GM18861 (cell line): ENCODE data around the gene ANAPC2.

Experiments
- ATAC-seq: cut with Tn5 transposase; IDR thresholded peaks from one replicate; pipeline ENCODE4 v1.9.1; 2021; ENCODE audit not compliant: unreplicated experiment

Gene ANAPC2

DNA sequence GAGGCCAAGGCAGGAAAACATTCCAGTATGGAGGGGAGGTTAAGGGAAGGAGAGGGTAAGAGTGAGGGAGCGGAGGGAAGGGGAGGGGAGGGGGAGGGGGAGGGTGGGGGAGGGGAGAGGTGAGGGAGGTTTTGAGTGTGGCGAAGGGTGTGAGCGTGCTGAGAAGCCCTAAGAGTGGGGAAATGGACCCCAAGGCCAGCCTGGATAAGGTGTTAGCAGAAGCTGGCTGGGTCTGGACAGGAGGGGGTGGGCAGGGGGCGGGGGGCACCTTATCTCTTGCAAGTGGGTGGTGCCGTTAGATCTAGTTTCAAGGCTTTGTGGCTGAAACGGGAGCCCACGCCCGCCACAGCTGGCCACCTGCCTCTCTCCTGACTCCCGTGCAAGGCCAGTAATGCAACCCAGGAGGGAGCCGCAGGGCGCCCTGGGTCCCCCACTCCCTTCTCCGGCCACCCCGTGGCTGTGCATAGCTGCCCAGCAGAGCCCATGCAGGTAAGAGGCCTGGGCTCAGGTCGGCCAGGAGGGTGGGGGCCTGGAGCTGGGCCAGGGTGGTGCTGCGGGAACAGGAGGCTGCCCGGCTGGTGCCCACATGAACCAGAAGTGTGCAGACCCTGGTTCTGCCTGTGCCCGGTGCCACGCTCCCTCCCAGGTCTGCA, 39.6 kb upstream of the ANAPC2 start:
- no peak for ATAC-seq

DNA sequence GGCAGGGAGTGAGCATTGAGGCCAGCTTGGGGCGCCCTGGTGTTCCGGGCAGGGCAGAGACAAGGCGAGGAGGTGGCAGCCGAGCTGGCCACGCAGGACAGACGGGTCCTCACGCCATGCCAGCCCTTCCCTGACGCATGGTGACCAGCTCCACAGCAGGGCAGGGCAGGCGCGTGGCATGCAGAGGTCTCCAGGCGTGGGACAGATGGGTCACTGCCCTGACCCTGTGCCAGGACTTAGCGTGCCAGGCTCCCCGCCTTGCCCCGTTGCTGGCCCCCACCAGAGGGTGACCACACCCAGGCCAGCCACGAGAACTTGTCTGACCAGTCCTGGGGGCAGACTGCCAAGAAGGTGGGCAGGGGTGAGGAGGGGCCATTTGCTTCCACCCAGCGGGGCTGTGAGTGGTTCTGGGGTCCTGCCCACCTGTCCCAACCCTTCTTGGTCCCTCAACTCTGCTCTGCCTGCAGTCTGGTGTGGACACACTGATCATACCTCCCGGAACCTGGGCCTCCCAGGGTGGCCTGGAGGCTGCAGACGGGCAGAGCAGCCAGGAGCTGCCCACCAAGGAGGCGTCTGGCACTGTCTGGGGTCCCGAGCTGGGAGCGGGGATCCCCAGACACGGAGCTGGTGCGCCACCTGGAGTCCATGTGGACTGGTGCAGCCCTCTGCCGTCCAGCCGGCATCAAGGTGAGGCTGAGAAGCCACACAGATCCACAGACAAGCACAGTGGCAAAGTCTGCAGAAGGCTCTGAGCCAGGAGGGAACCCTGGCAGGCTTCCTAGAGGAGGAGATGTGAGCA, 38.9 kb upstream of the ANAPC2 start, which contains the start of gene RNF224:
Gene RNF224, plus strand, starts transcription at position 449 of the 799 bp plus-strand sequence. CDS start 834 bp downstream, outside the sequence.
- ATAC-seq = no peak

DNA sequence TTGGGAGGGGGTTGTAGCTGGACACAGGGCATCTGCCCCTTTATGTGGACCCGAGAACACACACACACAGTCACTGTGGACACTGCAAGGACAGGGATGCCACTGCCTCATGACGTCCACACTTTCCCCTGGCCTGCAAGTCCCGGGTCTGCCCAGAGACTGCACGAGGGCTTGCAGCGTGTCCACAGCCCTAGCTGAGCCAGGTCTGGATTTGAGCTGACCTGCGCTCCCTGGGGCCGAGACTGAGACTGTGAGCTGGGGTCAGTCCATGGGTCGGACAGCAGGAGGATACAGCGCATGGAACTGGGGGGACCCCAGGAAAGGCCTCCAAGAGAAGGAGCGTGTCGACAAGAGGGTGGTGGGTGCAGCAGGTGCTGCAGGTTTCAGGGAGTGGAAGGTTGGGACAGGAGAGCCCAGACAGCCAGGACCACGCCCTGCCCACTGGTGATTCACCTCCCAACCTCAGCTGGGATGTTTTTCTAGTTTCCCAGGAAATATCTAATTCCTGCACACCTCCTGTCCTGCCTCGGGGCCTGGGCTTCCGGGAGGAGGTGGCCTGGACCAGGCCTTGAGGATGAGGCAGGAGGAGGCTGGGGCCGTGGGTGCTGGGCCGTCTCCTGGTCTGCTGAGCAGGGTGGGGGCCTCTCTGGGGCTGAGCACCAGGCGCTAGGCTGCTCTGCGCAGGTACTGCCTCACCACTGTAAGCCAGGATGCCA, 38.1 kb upstream of the ANAPC2 start:
- no peak for ATAC-seq

DNA sequence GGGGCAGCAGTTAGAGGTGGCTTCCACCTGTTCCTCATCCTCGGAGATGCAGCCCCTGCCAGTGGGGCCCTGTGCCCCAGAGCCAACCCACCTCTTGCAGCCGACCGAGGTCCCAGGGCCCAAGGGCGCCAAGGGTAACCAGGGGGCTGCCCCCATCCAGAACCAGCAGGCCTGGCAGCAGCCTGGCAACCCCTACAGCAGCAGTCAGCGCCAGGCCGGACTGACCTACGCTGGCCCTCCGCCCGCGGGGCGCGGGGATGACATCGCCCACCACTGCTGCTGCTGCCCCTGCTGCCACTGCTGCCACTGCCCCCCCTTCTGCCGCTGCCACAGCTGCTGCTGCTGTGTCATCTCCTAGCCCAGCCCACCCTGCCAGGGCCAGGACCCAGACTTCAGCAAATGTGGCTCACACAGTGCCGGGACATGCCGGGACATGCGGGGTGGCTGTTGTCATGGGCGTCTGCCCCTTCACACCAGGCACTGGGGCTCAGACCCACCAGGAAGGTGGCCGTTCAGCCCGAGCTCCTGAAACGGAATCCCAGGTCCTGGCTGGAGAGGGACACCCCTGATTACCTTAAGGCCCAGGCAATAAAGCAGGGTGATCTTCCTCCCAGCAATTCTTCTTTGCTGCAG, 37.5 kb upstream of the ANAPC2 start:
- ATAC-seq = no peak

DNA sequence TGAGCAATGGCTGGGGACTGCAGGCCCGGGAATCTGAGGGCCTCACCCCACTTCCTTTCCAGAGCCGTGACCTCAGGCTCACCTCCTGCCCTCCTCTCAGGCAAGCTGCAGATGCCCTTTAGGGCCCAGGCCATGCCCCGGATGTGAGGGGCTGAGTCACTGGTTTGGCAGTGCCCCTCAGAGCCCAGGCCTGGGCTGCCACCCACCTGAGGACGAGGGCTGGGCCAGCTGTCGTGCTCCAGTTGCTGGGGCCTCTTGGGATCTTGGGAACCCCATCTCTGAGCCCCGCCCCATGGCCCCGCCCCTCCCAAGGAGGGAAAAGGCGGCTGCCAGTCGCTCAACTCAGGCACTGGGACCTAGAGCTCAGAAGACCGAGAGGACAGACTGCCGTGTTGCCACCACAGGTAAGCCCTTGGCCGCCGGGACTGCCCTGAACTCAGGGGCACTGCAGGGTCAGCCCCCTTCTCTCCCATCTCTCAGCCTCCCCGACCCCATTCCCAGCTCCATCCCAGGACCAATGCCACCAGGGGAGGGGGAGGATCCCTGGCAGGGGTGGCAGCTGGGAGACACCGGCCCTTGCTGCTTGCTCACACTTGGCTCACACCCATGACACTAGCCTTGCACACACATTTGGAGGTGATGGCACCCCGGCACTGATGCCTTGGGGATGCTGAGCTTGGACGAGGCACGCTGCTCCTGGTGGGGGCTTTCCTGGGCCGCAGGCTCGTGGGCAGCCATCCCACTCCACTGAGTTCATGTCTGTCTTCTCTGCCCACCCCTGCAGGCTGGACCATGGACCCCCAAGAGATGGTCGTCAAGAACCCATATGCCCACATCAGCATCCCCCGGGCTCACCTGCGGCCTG, 36.7 kb upstream of the ANAPC2 start, which contains the start of gene CYSRT1:
Gene CYSRT1, plus strand, starts transcription at position 345 of the 865 bp plus-strand sequence. Its CDS starts 448 bp downstream, at position 793.
- ATAC-seq = no peak

DNA sequence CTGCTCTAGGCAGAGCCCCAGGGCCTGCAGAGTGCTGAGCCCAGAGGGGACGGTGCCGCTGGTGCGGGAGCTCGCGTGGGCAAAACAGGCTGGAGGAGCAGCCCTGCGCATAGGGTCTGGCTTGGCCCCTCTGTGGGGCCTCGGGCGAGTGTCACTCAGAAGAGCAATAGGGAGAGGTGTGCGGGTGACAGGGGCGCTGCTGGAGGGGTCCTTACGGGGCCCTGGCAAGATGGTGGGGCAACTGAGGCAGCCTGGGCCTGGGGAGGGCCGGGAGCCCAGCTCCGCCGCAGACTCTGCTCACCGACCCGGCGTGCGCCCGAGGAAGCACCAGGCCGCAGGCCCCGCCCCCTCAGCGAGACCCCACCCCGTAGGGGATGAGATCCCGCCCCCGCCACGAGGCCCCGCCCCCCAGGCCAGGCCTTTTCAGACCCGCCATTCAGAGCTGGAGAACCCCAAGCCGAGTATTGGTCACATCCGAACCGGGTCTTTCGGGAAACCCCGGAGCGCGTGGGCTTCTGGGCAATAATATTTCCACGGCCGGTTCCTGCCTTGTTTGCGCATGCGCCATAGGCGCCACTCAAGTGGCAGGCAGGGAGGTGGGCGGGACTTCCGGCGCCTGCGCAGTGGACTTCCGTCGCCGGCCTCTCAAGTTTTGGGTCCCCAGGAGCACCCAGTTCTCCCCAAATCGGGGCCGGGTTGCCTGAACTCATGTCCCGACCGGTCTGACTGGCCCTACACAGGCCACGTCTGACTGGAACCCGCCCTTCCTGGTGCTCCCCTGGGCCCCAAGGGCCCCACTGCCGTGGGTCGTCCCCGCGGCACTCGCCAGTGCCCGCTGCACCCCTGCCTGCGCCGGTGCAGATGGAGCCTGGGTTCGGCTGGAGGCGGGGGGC, 35.0 kb upstream of the ANAPC2 start:
- peak; percentile 60 for ATAC-seq

DNA sequence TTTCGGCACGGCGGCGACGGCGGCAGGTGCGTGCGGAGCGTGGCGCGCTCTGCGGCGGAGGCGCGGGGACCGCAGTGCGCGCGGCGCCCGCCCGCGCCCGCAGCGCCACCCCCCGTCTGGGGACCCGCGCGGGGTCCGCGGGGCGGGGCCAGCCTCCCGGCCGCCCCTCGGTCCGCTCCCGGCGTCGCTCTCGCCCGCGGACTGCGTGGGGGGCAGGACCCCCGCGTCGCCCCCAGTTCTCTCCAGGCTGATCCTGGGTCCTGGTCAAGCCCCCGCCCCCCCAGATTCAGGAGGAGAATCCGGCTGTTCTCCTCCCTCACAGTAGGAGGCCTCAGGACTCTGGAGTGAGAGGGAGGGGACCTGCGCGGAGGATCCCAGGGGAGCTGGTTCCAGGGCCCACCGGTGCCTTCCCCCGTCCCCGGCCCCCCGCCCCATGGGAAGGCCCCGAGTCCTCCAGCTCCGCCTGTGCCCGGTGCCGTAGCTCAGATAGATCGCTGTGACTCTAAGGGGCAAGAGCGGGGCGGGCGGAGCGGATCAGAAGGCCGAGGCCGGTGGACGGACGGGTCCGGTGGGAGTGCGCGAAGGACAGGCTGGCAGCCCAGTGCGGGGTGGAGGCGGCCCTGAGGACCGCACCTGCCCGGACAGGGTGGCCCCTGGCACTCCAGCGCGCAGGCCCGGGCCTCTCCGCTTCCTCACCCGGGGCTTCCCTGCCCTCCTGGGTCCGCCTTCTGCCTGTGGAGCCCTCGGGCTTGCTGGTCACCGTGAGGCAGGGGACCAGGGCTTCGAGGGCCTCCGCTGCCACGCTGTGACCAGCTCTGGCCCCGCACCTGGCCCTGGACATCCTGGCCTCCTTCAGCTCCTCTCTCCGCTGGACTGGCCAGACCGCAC, 34.1 kb upstream of the ANAPC2 start, which contains the start of gene RNF208:
Gene RNF208, minus strand, starts transcription at position 51 of the 888 bp plus-strand sequence. CDS start 1,028 bp downstream, outside the sequence.
- ATAC-seq = peak; percentile 2

DNA sequence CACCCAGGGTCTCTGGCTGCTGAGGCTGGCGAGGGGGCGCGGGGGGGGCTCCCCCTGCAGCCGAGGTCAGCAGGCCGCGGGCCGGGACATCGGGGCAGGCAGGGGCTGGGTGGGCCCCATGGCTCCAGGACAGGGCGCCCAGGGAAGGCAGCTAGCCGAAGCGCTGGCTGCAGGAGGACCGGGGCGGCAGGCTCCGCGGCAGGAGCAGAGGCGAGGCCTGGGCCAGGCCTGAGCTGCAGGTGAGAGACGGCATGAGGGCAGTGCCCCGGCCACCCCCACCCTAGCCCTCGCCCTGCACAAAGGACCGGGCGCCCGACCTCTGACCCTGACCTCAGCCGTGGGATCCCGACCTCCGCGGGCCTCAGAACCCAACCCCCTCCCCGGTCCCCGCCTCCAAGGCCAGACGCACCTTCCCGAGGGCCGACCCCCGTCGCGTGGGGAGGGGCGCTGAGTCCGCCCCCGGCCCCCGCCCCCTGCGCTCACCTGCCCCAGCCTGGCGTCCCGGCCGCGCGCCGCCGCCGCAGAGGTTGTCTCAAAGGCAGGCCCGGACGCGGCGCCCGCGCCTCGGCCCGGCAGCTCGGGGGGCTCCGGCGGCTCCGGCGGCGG, 33.2 kb upstream of the ANAPC2 start:
- no peak for ATAC-seq

DNA sequence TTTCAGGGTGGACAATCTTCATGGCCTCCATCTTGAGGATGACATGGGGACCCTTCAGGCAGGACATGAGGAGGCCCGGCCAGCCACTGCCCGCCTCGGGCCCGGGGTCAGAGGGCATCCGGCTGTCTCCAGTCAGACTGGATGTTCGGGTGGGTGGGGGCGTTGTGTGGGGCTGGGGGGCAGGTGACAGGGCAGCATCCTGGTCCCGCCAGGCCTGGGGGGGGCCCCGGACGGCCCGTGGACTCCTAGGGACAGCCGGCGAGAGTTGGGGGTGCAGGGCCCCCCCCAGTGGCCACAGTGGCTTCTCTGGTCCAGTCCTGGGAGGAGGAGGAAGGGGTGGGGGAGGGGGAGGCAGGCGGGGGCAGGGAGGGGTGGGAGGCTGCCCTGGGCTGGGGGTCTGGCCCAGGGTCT, 32.7 kb upstream of the ANAPC2 start:
- ATAC-seq = no peak

DNA sequence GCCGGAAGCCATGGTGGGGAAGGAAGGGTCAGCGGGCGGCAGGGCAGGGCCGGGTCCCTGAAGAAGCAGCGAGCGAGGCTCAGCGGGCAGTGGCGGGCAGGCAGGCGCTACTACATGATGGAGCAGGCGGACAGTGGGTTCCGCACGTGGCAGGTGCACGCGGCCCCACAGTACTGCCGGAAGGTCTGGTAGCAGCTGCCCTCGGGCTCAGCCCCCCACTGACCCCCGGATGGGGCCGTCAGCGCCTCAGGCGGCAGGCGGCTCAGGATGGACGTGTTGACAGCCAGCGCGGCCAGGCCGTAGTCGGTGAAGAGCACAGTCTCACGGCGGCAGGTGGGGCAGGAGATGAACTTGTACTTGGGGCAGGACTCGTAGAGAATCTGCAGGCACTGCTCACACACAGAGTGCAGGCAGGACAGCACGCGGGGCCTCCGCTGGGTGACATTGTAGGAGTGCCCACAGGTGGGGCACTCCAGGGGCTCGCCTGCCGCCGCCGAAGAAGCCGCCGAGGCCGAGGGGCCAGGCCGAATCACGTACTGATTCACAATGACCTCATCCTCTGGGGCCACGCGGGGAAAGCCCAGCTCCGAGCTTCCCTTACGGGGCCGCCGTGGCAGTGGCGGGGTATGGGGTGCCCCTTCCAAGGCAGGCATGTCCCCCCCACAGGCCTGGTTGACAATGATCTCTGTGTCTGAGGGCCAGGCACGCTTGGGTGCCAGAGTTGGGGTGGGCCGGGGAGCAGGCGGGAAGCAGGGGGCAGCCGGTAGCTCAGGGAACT, 32.1 kb upstream of the ANAPC2 start:
- ATAC-seq = no peak

DNA sequence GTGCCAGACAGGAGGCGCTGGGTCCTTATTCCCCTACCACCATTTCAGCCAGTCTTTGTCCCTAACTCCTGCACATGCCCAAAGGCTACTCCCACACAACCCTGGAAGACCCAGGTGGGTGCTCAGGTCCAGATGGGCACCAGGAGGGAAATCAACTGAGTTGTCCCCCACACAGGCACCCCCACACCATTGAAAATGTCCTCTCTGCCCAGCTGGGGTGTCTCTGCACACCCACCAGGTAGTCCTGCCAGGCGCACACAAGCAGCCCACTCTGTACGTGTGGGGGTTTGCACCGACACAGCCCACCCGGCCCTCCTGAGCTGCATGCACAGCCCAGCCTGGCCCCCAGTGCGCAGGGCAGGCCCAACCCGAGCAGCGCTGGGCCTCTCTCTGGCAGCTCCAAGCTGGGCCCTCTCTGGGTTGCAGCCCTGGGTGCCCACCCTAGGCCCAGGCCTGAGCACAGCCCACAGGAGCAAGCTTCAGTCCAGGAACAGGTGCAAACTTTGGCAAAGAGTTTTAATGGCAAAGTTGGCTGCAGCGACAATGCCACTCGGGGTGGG, 31.5 kb upstream of the ANAPC2 start:
- ATAC-seq = no peak

DNA sequence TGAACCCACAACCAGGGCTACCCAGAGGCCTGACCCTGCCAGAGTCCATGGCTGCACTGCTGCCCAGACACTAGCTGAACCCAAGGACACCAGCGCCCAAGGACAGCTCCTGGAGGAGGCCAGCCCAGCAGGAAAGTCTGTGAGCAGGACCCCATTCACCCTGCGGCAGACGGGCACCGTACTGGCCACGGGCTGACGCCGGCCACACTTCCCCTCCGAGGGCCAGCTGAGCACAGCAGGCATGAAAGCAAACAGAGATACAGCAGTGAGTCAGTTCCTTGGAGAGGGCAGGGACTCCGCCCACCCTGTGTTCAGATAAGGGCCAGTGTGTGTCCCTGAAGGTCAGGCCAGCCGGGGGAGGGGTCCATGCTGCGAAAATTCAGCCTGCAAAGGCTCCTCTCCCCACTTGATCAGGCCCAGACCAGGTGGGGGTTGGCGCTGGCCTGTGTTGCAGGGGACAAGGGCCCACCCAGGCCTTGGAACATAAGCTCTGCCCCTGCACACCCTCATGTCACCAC, 30.5 kb upstream of the ANAPC2 start:
- ATAC-seq = no peak

DNA sequence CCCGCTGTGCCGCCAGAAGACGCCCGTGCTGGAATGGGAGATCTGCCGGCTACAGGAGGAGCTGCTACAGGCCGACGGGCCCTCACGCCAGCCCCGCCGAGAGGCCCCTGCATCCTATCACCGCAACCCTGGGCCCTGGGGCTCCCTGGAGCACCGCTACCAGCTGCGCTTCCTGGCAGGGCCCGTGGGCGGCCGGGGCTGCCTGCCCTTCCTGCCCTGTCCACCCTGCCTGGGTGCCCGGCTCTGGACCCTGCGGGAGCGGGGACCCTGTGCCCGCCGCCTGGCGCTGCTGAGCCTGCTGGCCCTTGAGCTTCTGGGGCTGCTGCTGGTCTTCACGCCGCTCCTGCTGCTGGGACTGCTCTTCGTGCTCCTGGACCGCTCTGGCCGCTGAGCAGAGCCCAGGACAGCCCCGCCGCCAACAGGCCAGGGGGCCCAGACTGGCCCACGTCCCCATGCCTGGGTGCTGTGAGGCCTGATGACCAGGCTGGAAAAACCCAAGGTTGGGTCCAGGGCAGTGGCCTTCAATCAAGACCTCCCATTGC, 29.9 kb upstream of the ANAPC2 start:
- ATAC-seq = no peak

DNA sequence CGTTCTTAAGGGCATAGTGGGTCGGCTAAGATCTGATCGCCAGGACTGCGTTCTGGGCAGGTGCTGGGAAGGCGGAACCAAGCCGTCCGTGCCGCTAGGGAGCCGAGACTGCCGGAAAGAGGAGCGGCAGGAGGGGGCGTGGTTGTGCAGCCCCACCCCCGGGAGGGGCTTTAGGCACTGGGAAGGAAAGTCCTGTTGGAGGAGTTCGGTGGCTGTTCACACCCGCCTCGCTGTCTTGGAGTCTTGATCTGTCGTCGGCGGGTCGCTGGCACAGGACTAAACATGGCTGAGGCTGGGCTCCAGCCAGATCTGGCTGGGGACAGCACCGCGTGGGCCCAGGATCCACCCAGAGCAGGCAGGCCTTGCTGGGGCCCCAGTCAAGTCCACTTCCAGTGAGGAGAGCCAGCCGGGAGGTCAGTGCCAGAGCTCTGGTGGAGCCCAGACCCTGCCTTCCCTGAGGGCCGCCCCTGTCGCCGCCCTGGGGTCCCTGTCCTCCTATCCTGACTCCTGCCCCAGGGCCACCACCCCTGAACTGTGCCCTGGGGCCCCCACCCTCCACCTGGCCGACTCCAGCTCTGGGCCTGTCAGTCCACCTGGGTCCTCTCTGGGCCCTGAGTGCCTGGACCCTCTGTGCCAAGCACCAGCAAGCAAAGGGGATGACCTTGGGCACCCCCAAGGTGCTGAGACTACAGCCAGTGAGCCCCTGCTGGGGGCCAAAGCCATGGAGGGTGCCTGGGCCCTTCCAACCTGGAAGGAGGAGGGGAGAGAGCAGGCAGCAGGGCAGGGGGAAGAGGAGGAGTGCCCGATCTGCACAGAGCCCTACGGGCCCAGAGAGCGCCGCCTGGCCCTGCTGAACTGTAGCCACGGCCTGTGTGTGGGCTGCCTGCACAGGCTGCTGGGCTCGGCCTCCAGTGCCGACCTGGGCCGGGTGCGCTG, 29.2 kb upstream of the ANAPC2 start:
- ATAC-seq = no peak
